CD14-positive monocyte (primary cell): Measurements from ENCODE around the gene BTBD6. TPM values are rescaled to one million over a fixed set of nuclear protein-coding genes. Genes with fewer than 3 reads are reported as not detected.

Experiments
- DNase-seq, 3 donors: peaks; one replicate each; pipeline ENCODE4 v3.0.0-alpha.2; 2011 to 2022
- H2AFZ ChIP-seq: 2 replicates; pipeline ENCODE4 v1.6.0; 2012; ENCODE audit warnings: mild to moderate bottlenecking, low read depth, low read length, inconsistent platforms; ENCODE audit not compliant: insufficient read depth, poor library complexity, severe bottlenecking
- H3K27ac ChIP-seq, 2 donors: 1 replicate in 1 of 2; 2 replicates in 1 of 2; pipeline ENCODE4 v1.5.1; 2012 to 2013; ENCODE audit warnings: low read length in 2 of 2, control low read depth in 1 of 2, inconsistent platforms in 1 of 2, low read depth in 1 of 2, mild to moderate bottlenecking in 1 of 2
- H3K27me3 ChIP-seq, 2 donors: one replicate each; pipeline versions ENCODE4 v1.6.0 to v1.6.1; 2011 to 2013; ENCODE audit warnings: low read length in 2 of 2; ENCODE audit not compliant: control insufficient read depth in 2 of 2, insufficient read depth in 2 of 2
- H3K36me3 ChIP-seq, 2 donors: replicated peaks in 1 of 2; 1 replicate in 1 of 2; 2 replicates in 1 of 2; pipeline versions ENCODE4 v1.5.1 to v1.6.1; 2012 to 2013; ENCODE audit warnings: low read length in 2 of 2, control low read depth in 1 of 2, inconsistent platforms in 1 of 2, mild to moderate bottlenecking in 1 of 2; ENCODE audit not compliant: insufficient read depth in 2 of 2, control insufficient read depth in 1 of 2
- H3K4me1 ChIP-seq, 2 donors: 1 replicate in 1 of 2; 2 replicates in 1 of 2; pipeline versions ENCODE4 v1.5.1 to v1.6.1; 2012 to 2013; ENCODE audit warnings: low read length in 2 of 2, control low read depth in 1 of 2, inconsistent platforms in 1 of 2, mild to moderate bottlenecking in 1 of 2, moderate library complexity in 1 of 2; ENCODE audit not compliant: insufficient read depth in 2 of 2, control insufficient read depth in 1 of 2
- H3K4me2 ChIP-seq: replicated peaks from 2 replicates; pipeline ENCODE3; 2012; ENCODE audit warnings: low read length, moderate library complexity, mild to moderate bottlenecking; ENCODE audit not compliant: poor library complexity, severe bottlenecking; ENCODE audit errors: extremely low read depth
- H3K4me3 ChIP-seq, 3 experiments: fragments of 200-600 bp in 1 of 3; sonication (generic) in 1 of 3; replicated peaks in 1 of 3; 1 replicate in 2 of 3; 2 replicates in 1 of 3; pipeline ENCODE4 v1.5.1; 2011 to 2013; ENCODE audit warnings: low read length in 3 of 3, mild to moderate bottlenecking in 3 of 3, control low read depth in 2 of 3, low read depth in 2 of 3, inconsistent platforms in 1 of 3, moderate library complexity in 1 of 3
- H3K79me2 ChIP-seq: 2 replicates; pipeline ENCODE4 v1.6.0; 2012; ENCODE audit warnings: mild to moderate bottlenecking, control low read depth, inconsistent platforms, low read length, moderate library complexity; ENCODE audit not compliant: insufficient read depth
- H3K9ac ChIP-seq: 2 replicates; pipeline ENCODE4 v1.6.0; 2017; ENCODE audit warnings: low read length, mild to moderate bottlenecking; ENCODE audit not compliant: insufficient read depth, poor library complexity, severe bottlenecking
- H3K9me3 ChIP-seq, 2 donors: replicated peaks in 1 of 2; 1 replicate in 1 of 2; 2 replicates in 1 of 2; pipeline versions ENCODE4 v1.5.1 to v1.6.1; 2012 to 2013; ENCODE audit warnings: low read length in 2 of 2, control low read depth in 1 of 2; ENCODE audit not compliant: control insufficient read depth in 1 of 2, insufficient read depth in 1 of 2
- H4K20me1 ChIP-seq: 2 replicates; pipeline ENCODE4 v1.6.0; 2012; ENCODE audit warnings: mild to moderate bottlenecking, low read length, control low read depth, moderate library complexity; ENCODE audit not compliant: insufficient read depth
- H3K27ac Mint-ChIP-seq, 7 donors: one replicate each; pipeline ENCODE4 v1.8.0; 2020; ENCODE audit warnings: mild to moderate bottlenecking in 7 of 7, mixed read lengths in 7 of 7, moderate library complexity in 6 of 7, inconsistent platforms in 2 of 7
- H3K27me3 Mint-ChIP-seq, 3 donors: one replicate each; pipeline ENCODE4 v1.8.0; 2021 to 2022; ENCODE audit warnings: low read depth in 3 of 3, mild to moderate bottlenecking in 3 of 3, mixed read lengths in 3 of 3, moderate library complexity in 3 of 3, inconsistent platforms in 1 of 3
- H3K36me3 Mint-ChIP-seq, 2 donors: one replicate each; pipeline ENCODE4 v1.8.0; 2020; ENCODE audit warnings: mixed read lengths in 2 of 2, inconsistent platforms in 1 of 2, mild to moderate bottlenecking in 1 of 2
- H3K4me1 Mint-ChIP-seq: one replicate; pipeline ENCODE4 v1.8.0; 2020; ENCODE audit warnings: mild to moderate bottlenecking, mixed read lengths
- H3K4me3 Mint-ChIP-seq, 2 donors: one replicate each; pipeline ENCODE4 v1.8.0; 2020; ENCODE audit warnings: mild to moderate bottlenecking in 2 of 2, mixed read lengths in 2 of 2, moderate library complexity in 1 of 2
- H3K9me3 Mint-ChIP-seq, 7 donors: one replicate each; pipeline ENCODE4 v1.8.0; 2020 to 2022; ENCODE audit warnings: mixed read lengths in 7 of 7, mild to moderate bottlenecking in 6 of 7, moderate library complexity in 6 of 7, inconsistent platforms in 2 of 7
- CTCF ChIP-seq: fragments of 200-600 bp; IDR thresholded peaks from one replicate; pipeline ENCODE4 v1.8.0; 2022; ENCODE audit warnings: antibody characterized with exemption, mild to moderate bottlenecking
- WGBS: methylation state at CpG from one replicate; pipeline ENCODE4 v1.1.5; 2013; ENCODE audit warnings: missing lambda C conversion rate; ENCODE audit not compliant: insufficient coverage; 5-methylcytosine and 5-hydroxymethylcytosine counted together
- intact Hi-C, 2 donors: fragments of 100-400 bp; cut with micrococcal nuclease; formaldehyde crosslinking; loops; one replicate each; pipeline versions ENCODE4 v1.15.0 to v1.15.1; 2023
- polyA plus RNA-seq, 3 donors: library from polyadenylated mRNA; depleted of rRNA in 1 of 3; unstranded in 2 of 3; stranded (reverse) in 1 of 3; fragments of 300-500 nt in 2 of 3; fragments of >200 nt in 1 of 3; fragmentation: Illumina TruSeq in 2 of 3; gene quantifications; 1 replicate in 2 of 3; 2 replicates in 1 of 3; pipeline ENCODE4 v1.2.3, GENCODE V29; 2012 to 2021

The BTBD6 gene
- polyA plus RNA-seq, 3 donors, result 1.3 to 24.4 (median 6.3) TPM

- no peak overlapping the region for H3K4me2 ChIP-seq
- H3K27me3 ChIP-seq, result no peaks in the 10 kb centered on the region
- no peak for TF ChIP-seq CTCF
- H3K9me3 Mint-ChIP-seq, result peaks cover 0 to 7% (median 2%) of the 10 kb centered on the region in 7 donors
- no peak for DNase-seq
- no peaks in the 10 kb centered on the region for H3K4me1 ChIP-seq
- intact Hi-C loops, result no loop called here
- H3K27ac Mint-ChIP-seq, result peak overlapping the region in 4 of 7 donors; percentile 31 to 63 (median 50)
- H4K20me1 ChIP-seq, result peaks cover 3% of the 10 kb centered on the region
- H3K27me3 Mint-ChIP-seq, result peaks cover 0 to 3% (median 0%) of the 10 kb centered on the region in 3 donors
- 93% methylated on average over 28 of the region's 29 CpGs for whole genome bisulfite sequencing
- peaks cover 64 to 98% of the 10 kb centered on the region in 2 donors for H3K36me3 ChIP-seq
- H3K4me3 Mint-ChIP-seq, result no peak overlapping the region
- peaks cover 0 to 3% of the 10 kb centered on the region in 2 donors for H3K9me3 ChIP-seq
- H2AFZ ChIP-seq, result no peak overlapping the region
- H3K27ac ChIP-seq, result no peak overlapping the region
- H3K4me3 ChIP-seq, result no peak overlapping the region
- peaks cover 62 to 87% of the 10 kb centered on the region in 2 donors for H3K36me3 Mint-ChIP-seq
- H3K9ac ChIP-seq, result no peak overlapping the region
- peaks cover under 1% of the 10 kb centered on the region for H3K4me1 Mint-ChIP-seq
- H3K79me2 ChIP-seq, result no peaks in the 10 kb centered on the region
Observed at GRCh38 chr14:105219043-105219612, 29.2 kb upstream of the BTBD6 start.

GRCh38 chr14:105219753-105220152 lies 28.6 kb upstream of the BTBD6 start:
- intact Hi-C loops, result no loop called here
- H2AFZ ChIP-seq, result no peak overlapping the region
- no peak overlapping the region for H3K4me3 Mint-ChIP-seq
- no peaks in the 10 kb centered on the region for H3K4me1 ChIP-seq
- no peak overlapping the region for H3K4me2 ChIP-seq
- peaks cover 7% of the 10 kb centered on the region for H3K4me1 Mint-ChIP-seq
- H3K27ac Mint-ChIP-seq, result no peak overlapping the region
- TF ChIP-seq CTCF, result no peak
- H3K27me3 ChIP-seq, result no peaks in the 10 kb centered on the region
- H3K36me3 Mint-ChIP-seq, result peaks cover 64 to 88% of the 10 kb centered on the region in 2 donors
- no peaks in the 10 kb centered on the region for H3K79me2 ChIP-seq
- H3K36me3 ChIP-seq, result peaks cover 60 to 98% of the 10 kb centered on the region in 2 donors
- peaks cover 0 to 3% of the 10 kb centered on the region in 2 donors for H3K9me3 ChIP-seq
- H3K27me3 Mint-ChIP-seq, result peaks cover 0 to 3% (median 0%) of the 10 kb centered on the region in 3 donors
- no peak overlapping the region for H3K4me3 ChIP-seq
- no peak for DNase-seq
- H4K20me1 ChIP-seq, result peaks cover 3% of the 10 kb centered on the region
- no peak overlapping the region for H3K27ac ChIP-seq
- no peak overlapping the region for H3K9ac ChIP-seq
- whole genome bisulfite sequencing, result 100% methylated on average over 12 of the region's 17 CpGs
- H3K9me3 Mint-ChIP-seq, result peaks cover 0 to 7% (median 2%) of the 10 kb centered on the region in 7 donors
